Femur (tissue), 1 donor: ENCODE results near the gene SYS1.

ENCODE experiments used
- DNase-seq: peaks from one replicate; pipeline ENCODE4 v3.0.0-alpha.2; 2017

SYS1 gene

DNA sequence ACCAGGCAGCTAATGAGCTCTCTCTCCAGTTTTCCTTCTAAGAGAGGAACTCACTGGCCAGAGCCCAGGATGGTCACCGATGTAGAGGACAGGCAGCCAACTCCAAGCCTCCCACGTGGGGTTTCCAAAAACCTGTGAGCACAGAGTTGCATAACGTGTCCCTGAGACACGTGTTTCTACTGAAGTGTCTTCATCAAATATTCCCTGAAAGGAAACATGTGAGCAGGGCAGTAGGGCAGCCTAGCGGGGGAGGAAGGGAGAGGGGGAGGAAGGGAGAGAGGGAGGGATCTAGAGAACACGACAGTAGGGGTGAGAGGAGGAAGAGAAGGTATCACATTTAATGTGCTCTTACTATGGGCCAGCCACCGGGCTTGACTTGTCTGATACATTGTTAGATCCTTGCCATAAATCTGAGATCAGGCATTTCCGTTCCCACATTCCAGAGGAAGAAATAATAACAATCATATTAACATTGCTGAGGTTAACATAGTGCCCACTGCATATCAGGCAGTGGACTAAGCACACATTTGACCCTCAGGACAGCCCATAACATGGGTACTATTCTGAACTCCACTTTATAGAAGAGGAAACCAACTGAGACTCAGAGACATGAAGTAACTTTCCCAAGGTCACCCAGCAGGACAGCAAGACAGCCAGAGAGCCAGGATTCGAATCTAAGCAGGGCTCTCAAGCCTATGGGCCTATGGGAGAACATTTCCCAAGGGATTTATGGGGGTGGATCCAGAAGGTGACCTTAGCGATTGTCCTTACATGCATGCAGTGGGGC, 4.5 kb upstream of the SYS1 start:
- DNase-seq: peak; percentile 51

DNA sequence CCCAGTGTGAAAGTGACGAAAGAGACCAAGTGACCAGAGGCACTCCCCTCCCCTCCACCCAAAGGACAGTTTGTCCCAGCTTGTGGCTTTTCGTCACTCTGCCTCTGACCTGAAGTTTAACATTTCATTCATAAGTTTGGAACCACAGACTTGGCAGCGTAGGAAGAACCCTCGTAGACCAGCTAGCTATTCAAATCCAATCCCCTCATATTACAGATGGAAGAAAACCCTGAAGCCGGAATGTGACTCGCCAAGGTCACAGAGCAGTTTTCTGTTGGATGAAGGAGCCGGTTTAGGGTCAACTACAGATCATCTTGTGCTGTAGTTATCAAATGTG, 3.9 kb upstream of the SYS1 start:
- peak; percentile 50 for DNase-seq

DNA sequence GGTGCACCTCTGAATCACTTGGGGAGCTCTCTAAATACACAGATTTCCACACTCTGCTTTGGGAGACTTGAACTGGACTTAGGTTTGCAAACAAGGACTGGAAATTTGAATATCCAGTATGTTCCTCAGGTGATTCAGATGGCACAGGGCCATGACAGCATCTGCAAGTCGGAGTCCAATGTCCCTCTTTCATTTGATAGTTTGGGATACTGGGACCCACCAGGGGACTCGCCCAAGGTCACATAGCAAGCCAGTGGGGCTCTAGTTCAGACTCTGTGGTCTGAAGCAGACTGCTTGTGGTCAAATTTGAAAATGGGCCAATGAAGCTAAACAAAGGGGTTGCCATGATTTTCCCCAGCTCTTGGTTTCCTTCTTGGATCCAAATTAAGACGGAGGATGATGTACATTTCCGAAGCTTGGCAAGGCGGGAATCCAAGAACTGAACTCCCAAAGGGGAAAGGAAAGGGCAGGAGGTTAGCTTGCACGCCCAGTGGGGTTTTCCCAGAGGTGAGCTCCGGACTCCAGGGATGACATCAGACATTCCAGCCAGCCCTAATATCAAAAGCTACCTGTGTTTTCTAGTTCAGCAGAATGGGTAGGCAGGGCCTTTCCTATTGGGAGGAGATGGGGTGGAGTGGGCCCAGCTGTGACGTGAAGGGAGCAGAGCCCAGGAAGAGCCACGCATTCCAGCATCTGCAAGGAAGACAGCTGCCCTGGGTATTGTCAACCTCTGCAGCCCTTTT, 3.4 kb upstream of the SYS1 start:
- DNase-seq: peak; percentile 51

DNA sequence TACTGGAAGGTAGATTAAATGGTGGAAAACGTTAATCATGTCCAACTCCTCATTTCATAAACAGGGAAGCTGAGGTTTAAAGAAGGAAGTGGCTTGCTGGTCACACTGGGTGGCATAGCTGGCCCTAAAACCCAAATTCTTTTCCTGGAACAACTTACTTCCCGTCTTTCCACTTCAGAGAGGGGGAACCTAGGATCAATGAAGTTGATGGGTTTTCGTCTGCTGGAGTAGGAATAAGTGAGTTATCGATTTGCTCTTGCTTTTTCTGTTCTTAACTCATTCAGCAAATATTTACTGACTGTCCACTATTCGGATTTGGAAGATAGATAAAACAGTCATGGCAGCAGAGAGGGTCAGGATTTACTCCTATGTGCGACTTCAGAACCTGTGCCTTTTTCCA, 1.2 kb upstream of the SYS1 start:
- DNase-seq: no peak

DNA sequence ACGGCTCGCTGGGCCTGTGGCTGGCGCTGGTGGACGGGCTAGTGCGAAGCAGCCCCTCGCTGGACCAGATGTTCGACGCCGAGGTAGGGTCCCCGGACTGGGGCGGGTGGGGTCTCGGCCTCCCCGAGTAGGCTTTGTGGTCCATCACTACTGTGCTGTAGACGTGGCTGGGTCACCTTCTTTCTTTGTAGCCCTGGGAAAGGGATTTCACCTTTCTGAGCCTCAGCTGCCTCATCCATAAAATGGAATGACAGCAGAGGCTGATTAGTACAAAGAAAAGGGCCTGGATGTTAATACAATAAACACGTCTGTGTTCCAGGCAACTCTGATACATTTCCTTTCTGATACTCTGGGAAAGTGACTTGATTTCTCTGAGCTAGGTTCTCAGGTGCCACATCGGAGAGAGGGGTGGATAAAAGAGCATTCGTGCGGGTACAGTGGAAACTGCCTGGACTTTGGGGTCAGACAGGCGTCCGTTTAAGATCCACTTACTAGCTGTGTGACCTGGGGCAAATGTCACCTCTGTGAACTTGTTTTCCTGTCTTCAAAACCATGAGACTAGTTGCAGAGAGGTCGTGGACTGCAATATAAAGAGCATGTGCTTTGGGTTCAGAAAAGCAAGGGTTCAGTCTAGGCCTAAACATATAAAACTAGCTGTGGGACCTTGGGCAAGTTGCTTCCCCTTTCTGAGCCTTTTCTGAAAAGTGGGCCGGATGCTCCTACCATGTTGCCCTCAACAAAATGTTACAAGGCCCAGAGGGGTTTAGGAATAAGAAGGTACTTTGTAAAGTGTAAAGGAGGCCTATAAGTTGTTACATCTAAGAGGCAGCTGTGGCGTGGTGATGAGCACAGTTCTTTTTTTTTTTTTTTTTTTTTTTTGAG, 896 bp downstream of the SYS1 start:
- DNase-seq: no peak

DNA sequence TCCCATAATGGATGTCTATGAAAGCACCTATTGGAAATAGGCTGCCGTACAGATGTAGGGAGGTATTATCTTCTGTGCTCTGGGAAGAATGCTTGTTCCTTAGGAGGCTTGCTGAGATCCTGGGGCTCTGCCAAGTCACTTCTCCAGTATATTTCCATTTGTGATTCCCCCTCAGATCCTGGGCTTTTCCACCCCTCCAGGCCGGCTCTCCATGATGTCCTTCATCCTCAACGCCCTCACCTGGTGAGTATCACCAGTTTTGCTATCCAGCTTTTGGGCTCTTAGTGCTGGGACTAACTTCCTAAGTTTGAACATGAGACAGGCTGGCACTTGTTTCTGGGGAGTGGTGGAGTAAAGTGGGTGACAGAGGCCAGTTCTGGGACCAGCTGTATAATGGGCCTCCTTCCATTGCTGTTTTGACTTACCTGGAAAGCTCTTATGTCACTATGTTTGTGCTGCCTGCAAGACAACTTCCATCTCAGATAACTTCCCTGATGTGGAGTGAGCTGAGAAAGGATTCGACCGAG, 2.6 kb downstream of the SYS1 start:
- DNase-seq: no peak

DNA sequence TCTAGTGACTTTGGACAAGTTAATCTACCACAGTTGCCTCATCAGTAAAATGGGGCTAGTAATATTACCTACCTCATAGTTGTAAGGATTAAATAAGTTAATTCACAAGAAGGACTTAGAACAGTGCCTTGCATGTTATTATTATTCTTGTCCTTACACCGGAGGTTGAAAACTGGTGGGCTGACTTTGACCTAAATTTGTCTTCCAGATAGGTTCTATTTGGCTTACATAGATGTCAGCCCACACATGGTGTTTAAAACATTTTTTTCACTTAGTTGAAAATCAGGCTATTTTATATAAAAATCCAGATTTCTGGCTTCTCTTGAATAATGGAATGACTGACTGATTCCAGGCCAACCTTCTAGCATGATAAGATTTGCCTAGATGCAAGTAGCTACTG, 3.2 kb downstream of the SYS1 start:
- no peak for DNase-seq

DNA sequence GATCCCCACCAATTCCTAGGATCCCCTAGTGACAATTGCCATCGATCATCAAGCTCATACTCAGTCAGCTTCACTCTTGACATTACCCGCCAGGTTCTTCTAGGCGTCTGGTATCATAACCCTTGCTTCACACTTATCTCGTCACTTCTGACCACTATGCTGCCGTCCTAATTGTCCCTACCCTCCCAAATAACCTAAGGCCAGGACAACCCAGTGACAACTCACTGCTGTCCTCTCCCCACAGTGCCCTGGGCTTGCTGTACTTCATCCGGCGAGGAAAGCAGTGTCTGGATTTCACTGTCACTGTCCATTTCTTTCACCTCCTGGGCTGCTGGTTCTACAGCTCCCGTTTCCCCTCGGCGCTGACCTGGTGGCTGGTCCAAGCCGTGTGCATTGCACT, 3.7 kb downstream of the SYS1 start:
- DNase-seq: no peak

DNA sequence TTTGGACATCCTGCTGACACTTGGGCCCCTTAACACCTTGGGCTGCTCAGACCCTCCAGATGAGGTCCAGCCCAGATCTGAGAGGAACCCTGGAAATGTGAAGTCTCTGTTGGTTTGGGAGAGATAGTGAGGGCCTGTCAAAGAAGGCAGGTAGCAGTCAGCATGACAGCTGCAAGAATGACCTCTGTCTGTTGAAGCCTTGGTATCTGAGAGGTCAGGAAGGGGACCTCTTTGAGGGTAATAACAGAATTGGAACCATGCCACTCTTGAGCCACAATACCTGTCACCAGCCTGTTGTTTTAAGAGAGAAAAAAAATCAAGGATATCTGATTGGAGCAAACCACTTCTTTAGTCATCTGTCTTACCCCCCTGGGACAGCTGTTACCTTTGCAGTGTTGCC, 4.2 kb downstream of the SYS1 start:
- no peak for DNase-seq

DNA sequence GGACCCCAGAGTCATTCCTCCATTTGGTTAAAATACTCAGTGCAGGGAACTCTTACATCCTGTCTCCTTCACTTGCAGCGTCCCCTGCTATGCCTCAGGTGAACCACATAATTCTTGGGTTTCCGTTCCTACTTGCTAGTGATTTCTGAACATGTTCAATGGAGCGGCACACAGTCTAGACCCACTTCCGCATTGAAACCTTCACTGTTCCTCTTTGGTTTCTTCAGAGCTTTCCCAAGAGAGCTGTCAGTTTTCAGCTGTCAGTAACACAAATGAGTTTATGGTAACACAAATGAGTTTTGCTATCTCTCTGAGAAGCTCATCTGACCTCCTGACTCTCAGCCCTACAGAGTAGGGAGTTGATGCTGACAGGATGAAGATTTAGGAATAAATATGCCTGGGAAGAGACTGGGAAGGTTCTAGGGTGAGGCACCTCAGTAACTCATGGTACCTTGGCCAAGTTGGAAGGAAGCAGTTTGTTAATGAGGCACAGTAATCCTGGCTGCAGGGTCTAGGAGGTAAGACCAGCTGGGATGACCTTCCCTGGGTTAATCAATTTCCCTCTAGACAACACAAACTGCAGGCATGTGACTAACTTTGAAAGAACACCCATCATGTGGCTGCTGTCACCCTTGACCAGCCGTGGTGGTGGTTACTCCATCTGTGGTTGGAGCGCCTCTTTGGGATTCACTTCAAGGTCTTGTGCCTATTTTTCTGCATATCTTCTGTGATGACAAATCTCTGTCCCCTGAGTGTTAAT, 5.4 kb downstream of the SYS1 start:
- no peak for DNase-seq

DNA sequence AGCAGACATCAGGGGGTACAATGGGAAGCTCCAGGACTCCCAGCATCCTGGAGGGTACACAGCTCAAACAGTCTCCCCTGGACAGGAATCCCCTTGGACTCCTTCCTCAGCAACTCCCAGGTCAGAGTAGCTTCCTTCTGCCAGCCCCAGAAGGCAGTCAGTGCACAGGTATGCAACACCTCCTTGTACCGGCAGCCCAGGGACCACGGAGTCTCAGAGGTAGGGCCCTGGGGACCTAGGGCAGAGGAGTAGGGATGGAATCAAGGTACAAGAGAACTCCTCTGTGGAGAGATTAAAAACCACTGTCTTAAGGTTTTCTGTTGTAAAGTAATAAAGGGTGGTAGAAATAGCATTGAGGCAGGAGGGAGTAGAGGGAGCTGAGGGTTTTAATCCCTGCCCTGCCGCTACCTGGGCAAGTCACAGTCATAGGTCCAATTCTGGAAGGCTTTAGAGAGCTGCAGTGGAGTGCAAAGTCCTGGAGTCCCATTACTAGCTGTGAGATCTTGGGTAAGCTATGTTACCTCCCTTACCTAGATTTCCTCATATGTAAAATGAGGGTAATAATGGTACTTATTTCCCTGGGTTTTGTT, 7.7 kb downstream of the SYS1 start:
- no peak for DNase-seq

DNA sequence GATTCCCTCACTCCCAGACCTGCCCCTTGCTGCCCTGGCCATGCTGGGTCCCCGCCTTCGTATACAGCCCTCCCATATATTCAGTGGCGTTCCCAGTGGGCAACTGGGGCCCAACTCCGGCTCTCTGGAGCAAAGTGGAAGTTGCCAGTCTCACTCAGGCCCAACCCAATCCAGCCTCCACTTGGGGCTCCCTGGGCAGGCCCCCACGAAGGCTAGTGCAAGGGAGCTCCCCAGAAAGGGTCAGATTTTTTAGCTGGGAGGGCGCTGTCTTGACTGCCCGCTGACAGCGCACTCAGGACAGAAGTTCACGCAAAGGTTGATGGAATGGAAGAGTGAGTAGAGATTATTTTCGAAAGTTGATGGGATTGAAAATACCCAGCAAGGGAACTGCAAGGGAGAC, 9.3 kb downstream of the SYS1 start:
- no peak for DNase-seq

DNA sequence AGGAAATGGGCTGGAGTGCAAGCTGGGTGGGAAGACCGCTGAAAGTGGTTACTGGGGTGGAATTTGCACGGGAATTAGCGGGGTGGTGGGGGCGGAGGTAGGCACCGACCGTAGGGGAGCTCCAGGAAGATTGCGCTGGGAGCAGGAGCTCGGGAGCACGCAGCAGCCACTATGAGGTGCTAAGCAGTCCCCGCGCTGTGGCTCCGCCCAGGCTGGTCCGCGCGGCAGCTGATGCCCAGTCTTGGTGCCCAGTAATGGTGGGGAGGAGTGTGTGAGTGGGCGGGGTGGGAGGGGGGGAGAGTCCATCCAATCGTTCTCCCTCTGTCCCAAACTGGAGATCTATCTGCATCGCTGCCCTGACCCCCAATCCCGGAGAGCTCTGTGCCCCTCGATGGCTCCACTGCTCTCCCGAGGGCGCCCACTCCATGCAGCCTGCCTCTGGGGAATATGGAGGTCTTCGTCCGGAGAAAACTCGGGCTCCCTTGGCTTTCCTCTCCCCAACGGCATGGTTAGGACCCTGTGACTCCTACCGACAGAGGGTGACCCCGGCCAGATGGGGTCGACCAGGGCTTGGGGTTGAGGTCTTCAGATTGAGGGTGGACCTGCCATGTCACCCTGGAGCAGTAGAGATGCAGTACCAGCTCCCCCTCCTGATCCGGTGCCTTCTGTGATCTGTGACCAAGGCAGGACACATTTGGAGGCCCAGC, 9.8 kb downstream of the SYS1 start:
- DNase-seq: no peak

DNA sequence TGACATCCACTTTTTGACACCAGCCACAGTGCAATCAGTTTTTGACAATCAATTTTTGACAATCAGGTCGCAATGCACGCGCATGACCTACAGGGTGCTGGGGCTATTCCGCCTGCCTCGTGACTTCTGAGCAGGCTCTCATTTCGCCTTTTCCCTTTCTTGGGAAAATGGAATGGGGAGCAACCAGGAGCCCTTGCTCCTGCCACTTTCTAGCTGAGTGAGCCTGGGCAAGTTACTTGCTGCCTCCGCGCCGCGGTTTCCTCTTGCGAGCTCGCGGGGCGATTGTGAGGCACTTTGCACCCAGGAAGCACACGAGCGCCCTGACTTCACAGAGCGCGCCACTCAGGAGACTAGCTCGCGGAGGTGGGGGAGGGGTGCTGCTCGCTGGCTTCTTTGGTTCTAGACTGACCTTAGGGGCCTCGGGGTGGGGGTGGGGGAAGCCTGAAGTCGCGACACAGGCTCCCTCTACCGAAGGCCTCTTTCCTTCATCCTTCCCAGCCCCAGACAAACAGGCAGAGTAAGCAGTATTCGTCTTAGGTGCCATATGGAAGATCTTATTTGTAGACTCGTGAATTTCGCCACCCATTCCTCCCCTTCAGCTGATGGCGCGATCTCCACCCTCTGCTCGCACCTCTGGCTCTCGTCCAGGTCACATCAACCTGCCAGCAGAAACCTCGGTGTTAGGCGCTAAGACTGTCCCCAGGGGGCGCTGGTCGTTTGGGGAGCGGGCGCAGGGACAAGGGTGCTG, 10.6 kb downstream of the SYS1 start:
- peak; percentile 81 for DNase-seq

DNA sequence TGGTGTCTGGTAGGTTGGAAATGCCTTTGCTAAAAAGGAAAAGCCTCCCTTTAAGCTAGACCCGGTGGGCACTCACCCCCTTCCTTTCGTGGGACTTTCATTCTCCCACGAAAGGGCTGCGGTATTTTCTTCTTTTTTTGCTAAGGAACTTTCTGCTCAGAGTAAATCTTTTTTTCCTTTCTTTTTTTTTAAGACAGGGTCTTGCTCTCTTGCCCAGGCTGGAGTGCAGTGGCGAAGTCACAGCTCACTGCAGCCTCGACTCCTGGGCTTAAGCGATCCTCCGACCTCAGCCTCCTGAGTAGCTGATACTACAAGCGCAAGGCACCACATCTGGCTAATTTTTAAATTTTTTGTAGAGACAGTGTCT, 11.1 kb downstream of the SYS1 start:
- no peak for DNase-seq

DNA sequence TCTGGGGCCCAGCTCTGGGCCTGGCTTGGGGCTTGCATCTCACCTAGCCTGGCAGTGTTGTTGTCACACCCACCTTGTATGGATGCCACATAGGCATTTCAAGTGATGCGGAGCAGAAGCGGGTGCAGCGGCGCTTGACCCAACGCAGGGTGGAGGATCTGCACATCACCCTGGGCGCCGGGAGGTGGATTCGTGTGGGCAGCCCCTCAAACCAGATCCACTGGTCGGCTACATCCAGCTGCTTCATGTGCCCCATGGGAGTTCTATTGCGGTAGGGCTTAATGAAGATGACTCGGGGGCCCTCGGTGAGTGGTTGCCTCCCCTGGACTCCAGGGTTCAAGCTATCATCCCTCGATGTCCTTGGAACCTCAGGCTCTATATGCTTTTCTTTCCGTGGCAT, 12.0 kb downstream of the SYS1 start:
- no peak for DNase-seq

DNA sequence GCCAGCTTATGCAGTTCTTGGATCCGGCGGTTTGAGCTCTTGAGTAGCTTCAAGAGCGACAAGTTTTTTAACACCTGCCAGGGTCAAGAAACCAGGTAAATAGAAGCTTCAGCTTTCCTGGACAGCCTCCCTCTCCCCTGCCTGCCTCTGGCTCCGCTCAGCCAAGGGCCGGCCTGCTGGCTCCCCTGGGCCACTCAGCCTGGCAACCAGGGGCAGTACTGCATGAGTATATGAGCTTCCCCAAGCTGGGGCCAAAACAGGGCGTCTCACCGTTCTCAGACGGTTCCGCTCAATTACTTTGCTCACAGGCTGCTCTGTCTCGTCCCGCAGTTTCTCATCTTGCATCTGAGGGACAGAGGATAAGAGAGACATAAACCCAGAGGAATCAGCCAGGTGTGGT, 14.3 kb downstream of the SYS1 start:
- no peak for DNase-seq

DNA sequence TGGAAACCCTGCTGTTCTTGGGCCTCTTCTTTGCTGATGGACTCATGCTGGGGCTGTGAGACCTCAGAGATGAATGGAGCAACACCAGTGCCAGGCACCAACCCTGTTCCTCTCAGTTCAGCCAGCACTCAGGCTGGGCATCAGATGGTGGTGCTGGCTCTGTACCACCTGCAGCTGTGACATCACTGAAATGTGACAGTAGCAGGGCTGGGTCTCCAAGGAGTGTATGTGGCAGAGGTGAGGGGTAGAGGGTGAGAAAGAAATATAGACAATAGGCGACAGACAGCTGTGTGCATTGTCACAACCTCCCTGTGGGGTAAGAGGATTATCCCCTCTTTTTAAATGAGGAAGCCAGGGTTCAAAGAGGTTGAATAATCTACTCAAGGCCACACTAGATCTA, 15.2 kb downstream of the SYS1 start, which contains the start of gene TP53TG5:
Gene TP53TG5, minus strand, starts transcription at position 135 of the 400 bp plus-strand sequence. Its CDS starts 89 bp downstream, at position 46.
- DNase-seq: no peak

DNA sequence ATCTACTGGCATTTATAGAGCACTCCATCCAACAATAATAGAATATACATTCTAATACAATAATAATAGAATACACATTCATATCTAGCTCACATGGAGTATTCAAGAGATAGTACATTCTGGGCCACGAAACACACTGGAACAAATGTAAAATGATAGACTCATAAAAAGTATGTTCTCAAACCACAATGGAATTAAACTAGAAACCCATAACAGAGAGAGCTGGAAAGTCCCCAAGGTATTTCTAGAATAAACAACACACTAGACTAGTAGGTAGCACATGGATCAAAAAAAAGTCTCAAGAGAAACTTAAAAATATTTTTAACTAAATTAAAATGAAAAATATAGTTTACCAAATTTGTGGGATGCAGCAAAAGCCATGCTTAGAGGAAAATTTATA, 24.3 kb downstream of the SYS1 start:
- no peak for DNase-seq

DNA sequence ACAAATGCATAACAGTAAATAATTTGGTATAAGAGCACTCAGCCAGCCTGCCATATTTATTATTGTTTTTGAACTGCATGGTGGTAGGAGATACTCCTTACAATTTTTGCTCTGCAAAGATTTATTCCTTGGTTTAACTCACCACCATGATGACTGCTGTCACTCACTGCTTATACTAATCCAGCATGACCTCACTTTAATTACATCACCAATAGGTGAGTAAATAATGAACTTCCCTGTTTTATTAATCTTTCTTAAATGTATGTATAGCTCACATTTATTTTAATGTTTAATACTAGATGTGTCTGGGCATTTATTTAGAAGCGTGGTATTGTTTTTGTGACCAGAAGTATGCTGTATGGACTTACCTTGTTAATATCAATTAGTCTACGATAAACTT, 28.0 kb downstream of the SYS1 start:
- no peak for DNase-seq

DNA sequence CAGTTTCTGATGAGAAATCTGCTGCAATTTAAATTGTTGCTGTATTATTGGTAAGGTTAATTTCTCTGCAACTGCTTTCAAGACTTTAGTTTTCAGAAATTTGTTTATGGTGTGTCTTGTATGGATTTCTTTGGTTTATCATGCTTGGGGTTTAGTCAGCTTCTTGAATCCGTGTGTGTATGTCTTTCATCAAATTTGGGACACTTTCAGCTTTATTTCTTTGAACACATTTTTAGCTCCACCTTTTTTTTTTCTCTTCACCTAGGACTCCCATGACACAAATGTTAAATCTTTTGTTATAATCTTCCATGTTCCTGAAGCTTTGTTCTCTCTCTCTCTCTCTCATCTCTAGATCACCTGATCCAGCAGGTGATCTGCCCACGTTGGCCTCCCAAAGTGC, 28.6 kb downstream of the SYS1 start:
- no peak for DNase-seq
